Upper lobe of left lung (tissue), 6 donors: Measurements from ENCODE around the gene MICAL2. TPM values are rescaled to one million over a fixed set of nuclear protein-coding genes. Genes with fewer than 3 reads are reported as not detected.

Experiments
- ATAC-seq, 2 donors: fragments of 200-7000 bp; cut with Tn5 transposase; one replicate each; pipeline ENCODE4 v1.9.1; 2022; ENCODE audit warnings: mild to moderate bottlenecking in 2 of 2, moderate library complexity in 2 of 2; ENCODE audit not compliant: low FRiP score in 2 of 2
- DNase-seq, 2 donors: peaks; one replicate each; pipeline ENCODE4 v3.0.0-alpha.2; 2019 to 2020
- H3K27ac ChIP-seq, 4 donors: fragments of 200-600 bp; sonication (generic); one replicate each; pipeline ENCODE4 v1.5.1; 2016 to 2019
- H3K27me3 ChIP-seq, 4 donors: fragments of 200-600 bp; sonication (generic); one replicate each; pipeline ENCODE4 v1.5.1; 2017 to 2019
- H3K36me3 ChIP-seq, 4 donors: fragments of 200-600 bp; sonication (generic); one replicate each; pipeline ENCODE4 v1.5.1; 2016 to 2019
- H3K4me1 ChIP-seq, 4 donors: fragments of 200-600 bp; sonication (generic); one replicate each; pipeline ENCODE4 v1.5.1; 2018 to 2019
- H3K4me3 ChIP-seq, 4 donors: fragments of 200-600 bp; sonication (generic); one replicate each; pipeline ENCODE4 v1.5.1; 2017 to 2019; ENCODE audit warnings: mild to moderate bottlenecking in 2 of 4, moderate library complexity in 1 of 4
- H3K9me3 ChIP-seq, 4 donors: fragments of 200-600 bp; sonication (generic); one replicate each; pipeline ENCODE4 v1.5.1; 2018 to 2019
- EP300 ChIP-seq, 4 donors: sonication (generic); formaldehyde crosslinking; IDR thresholded peaks; one replicate each; pipeline ENCODE4 v1.5.1; 2017; ENCODE audit warnings: antibody characterized with exemption in 4 of 4, control low read depth in 2 of 4
- POLR2A ChIP-seq, 4 donors: fragments of 450-650 bp; IDR thresholded peaks; one replicate each; pipeline ENCODE4 v1.5.1; 2016 to 2017; ENCODE audit warnings: antibody characterized with exemption in 4 of 4, mild to moderate bottlenecking in 2 of 4
- POLR2AphosphoS5 ChIP-seq, 2 donors: sonication (generic); formaldehyde crosslinking; IDR thresholded peaks; one replicate each; pipeline ENCODE4 v1.5.1; 2017; ENCODE audit warnings: antibody characterized with exemption in 2 of 2
- WGBS, 2 donors: methylation state at CpG; one replicate each; pipeline ENCODE4 v1.1.5; 2017 to 2018; 5-methylcytosine and 5-hydroxymethylcytosine counted together
- total RNA-seq, 6 donors: library from RNA; depleted of rRNA in 4 of 6; stranded (reverse); fragments of >200 nt in 4 of 6; gene quantifications; one replicate each; pipeline versions ENCODE4 v1.1.0 to v1.2.1, GENCODE V29; 2016 to 2021
- TF ChIP-seq, protein P1 (sequence below), 6 experiments: fragments of 450-650 bp in 4 of 6; fragments of 200-600 bp in 2 of 6; sonication (generic) in 2 of 6; IDR thresholded peaks; one replicate each; pipeline ENCODE4 v1.5.1; 2016 to 2019; ENCODE audit warnings: antibody characterized with exemption in 6 of 6
- donor health status: DM: no; HTN: no; CAD: no; lungs with moderate emphysema.
- donor health status: DM: no; HTN: yes; CAD: no; lungs with severe emphysema.

MICAL2 gene
- total RNA-seq, 6 donors from 2014 or later, result 138 to 327 (median 175) TPM

DNA sequence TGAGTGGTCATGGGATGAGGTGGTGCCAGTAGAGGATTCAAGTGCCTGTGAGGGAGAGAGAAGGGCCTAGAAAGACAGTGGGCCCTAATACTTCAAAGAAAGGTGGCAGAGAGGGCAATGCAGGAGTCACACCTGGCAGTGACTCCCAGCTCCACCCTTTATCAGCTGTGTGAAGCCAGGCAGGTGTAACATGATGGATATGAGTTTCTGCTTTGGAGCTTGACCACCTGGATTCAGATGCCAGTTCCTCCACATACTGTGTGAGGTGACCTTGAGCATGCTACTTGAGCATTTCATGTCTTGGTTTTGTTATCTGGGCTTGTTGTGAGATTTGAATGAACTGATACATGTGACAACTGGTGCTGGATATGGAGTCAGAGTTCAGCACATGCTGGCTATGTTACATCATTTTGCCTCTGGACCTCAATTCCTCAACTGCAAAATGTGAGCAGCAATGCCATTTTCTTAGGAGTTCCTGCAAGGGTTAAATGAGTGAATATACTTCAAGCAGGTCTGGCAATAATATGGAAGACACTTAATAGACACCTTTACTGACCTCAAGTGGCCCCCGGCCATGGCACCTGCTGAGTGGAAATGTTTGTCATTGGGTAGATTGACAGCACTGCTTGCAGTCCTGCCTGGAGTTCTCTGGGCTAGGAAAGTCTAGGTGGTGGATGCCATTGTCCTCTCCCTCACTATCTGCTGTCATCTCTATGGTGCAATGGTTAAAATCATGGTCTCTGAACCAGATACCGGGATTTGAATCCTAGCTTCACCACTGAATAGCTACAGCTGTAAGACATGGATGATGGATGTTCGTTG, 83.3 kb downstream of the MICAL2 start:
- Histone ChIP-seq H3K27me3 (no peaks in the 10 kb centered on the region), H3K4me1 (peaks cover 0 to 7% (median 5%) of the 10 kb centered on the region in 4 donors), H3K9me3 (no peaks in the 10 kb centered on the region), H3K4me3 (no peak overlapping the region), H3K27ac (no peak overlapping the region), H3K36me3 (no peaks in the 10 kb centered on the region)
- TF ChIP-seq EP300 (IDR thresholded peaks at IDR 0.05), result no peak
- no peak for TF ChIP-seq POLR2AphosphoS5 (IDR thresholded peaks at IDR 0.05)
- TF ChIP-seq, protein P1, sequence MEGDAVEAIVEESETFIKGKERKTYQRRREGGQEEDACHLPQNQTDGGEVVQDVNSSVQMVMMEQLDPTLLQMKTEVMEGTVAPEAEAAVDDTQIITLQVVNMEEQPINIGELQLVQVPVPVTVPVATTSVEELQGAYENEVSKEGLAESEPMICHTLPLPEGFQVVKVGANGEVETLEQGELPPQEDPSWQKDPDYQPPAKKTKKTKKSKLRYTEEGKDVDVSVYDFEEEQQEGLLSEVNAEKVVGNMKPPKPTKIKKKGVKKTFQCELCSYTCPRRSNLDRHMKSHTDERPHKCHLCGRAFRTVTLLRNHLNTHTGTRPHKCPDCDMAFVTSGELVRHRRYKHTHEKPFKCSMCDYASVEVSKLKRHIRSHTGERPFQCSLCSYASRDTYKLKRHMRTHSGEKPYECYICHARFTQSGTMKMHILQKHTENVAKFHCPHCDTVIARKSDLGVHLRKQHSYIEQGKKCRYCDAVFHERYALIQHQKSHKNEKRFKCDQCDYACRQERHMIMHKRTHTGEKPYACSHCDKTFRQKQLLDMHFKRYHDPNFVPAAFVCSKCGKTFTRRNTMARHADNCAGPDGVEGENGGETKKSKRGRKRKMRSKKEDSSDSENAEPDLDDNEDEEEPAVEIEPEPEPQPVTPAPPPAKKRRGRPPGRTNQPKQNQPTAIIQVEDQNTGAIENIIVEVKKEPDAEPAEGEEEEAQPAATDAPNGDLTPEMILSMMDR (IDR thresholded peaks at IDR 0.05), result no peak
- TF ChIP-seq POLR2A (IDR thresholded peaks at IDR 0.05), result no peak
- ATAC-seq, result no peak
- 98 to 100% methylated on average over 3 of the region's 3 CpGs for WGBS, 2 donors
- no peak for DNase-seq

DNA sequence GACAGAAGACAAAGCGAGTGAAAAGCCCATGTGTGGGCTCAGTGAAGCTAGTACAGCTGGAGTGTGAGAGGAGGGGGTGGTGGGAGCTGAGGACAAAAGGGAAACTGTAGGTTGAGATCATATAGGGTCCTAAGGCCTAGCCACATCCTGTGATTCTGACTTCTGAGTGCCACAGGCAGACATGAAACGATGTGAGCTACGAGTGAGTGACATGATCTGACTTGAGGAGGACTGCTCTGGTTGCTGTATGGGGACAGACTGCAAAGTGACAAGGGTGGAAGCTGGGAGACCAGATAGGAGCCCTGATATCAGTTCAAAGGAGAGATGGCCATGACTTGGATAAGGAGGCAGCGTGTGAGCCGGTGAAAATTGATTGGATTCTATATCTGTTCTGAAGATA, 85.4 kb downstream of the MICAL2 start:
- Histone ChIP-seq H3K4me1 (peaks cover 11 to 27% (median 24%) of the 10 kb centered on the region in 4 donors), H3K36me3 (no peaks in the 10 kb centered on the region), H3K27ac (peak overlapping the region in 2 of 4 donors; percentile 4 to 56), H3K4me3 (no peak overlapping the region), H3K27me3 (no peaks in the 10 kb centered on the region), H3K9me3 (no peaks in the 10 kb centered on the region)
- ATAC-seq (no peak), DNase-seq (no peak)
- TF ChIP-seq EP300 (IDR thresholded peaks at IDR 0.05), result no peak
- TF ChIP-seq POLR2A (IDR thresholded peaks at IDR 0.05), result peak in 1 of 4 donors; percentile 18
- 75 to 83% methylated on average over 5 of the region's 5 CpGs for WGBS, 2 donors

DNA sequence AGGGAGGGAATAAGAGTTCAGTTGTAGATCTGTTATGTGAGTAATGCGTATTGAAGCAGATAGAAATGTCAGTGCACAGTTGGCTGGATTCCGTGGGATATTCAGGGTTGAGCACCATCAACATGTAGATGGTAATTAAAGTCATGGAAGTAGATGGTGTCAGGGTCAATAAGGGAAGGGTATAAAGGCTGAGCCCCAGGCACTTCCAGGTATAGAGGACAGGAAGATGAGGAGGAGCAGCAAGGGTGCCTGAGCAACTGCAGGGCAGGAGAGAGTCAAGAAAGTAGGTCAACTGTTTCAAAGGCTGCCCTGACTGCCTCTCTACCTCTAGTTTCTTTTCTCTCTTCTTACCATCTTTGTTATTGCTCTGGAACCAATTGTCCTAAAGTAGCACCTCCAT, 85.9 kb downstream of the MICAL2 start:
- Histone ChIP-seq H3K36me3 (no peaks in the 10 kb centered on the region), H3K27me3 (no peaks in the 10 kb centered on the region), H3K9me3 (no peaks in the 10 kb centered on the region), H3K27ac (peak overlapping the region in 3 of 4 donors; percentile 4 to 56 (median 44)), H3K4me3 (no peak overlapping the region), H3K4me1 (peaks cover 13 to 32% (median 28%) of the 10 kb centered on the region in 4 donors)
- TF ChIP-seq POLR2AphosphoS5 (IDR thresholded peaks at IDR 0.05) (no peak), EP300 (IDR thresholded peaks at IDR 0.05) (no peak), POLR2A (IDR thresholded peaks at IDR 0.05) (no peak)
- TF ChIP-seq, protein P1 (IDR thresholded peaks at IDR 0.05), result no peak
- WGBS, 2 donors, result 93 to 94% methylated on average over 2 of the region's 2 CpGs
- ATAC-seq (no peak), DNase-seq (no peak)

DNA sequence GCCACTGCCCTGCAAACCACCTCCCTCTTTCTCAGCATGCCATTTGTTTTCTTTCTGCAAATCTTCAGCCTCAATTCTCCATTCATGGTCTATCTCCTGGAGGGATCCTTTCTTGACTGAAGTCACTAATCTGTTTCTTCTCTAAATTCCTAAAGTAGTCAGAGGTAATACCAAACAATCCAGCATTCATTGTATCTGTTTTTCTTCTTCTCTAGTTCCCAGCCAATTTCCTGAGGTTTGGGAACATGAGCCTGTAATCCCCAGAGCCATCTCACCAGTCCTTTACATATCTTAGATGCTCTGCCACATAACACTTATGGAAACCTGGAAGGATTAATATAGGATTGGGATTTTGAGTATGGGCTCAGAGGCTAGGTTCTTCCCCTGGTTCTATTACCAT, 86.5 kb downstream of the MICAL2 start:
- no peaks in the 10 kb centered on the region for H3K36me3 ChIP-seq
- peaks cover 14 to 33% (median 29%) of the 10 kb centered on the region in 4 donors for H3K4me1 ChIP-seq
- no peaks in the 10 kb centered on the region for H3K9me3 ChIP-seq
- no peak overlapping the region for H3K4me3 ChIP-seq
- no peak for TF ChIP-seq POLR2A (IDR thresholded peaks at IDR 0.05)
- no peak for TF ChIP-seq EP300 (IDR thresholded peaks at IDR 0.05)
- TF ChIP-seq POLR2AphosphoS5 (IDR thresholded peaks at IDR 0.05), result no peak
- TF ChIP-seq, protein P1 (IDR thresholded peaks at IDR 0.05), result no peak
- H3K27ac ChIP-seq, result peak overlapping the region in 3 of 4 donors; percentile 4 to 56 (median 44)
- DNase-seq (no peak), ATAC-seq (no peak)
- no peaks in the 10 kb centered on the region for H3K27me3 ChIP-seq

DNA sequence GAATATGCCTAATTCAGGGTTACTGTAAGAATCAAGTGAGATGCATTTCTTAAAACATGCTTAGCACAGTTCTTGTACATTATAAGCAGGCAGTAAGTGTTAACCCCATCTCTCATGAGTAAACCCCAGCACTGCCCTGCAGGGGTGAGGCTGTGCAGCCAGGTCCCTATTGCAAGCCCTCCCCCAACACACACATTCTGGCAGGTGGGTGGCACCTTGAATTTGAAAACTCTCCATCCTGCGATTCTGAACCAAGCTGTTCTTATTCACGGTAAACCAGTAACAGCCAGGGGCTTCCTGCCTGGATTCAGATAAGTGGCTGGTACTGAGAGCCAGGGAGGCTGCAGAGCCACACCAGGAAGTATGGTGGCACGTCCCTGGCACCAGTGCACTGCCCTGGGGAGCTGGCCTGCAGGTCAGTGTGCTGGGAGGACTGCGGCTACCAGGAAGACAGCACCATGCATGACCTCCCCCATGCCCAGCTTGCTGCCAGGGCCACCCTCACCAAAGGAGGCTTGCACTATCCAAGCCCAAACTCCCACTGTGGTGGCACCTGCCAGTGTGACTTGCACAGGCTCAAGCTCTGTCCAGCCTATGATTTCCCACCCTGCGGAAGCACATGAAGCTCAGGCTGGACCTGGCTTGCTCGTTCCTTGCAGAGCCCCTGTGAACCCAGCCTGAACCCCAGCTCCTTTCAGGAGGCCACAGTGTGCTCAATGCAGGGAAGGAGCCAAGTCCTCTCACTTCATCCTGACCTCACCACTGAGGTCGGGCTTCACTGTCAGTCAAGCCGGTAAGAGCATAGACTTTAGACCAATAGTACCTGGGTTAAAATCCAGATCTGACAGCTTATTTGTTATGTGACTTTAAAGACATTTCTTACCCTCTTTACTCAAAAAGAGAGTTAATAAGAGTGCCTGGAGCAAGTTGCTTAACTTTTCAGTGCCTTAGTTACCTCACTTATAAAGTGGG, 88.1 kb downstream of the MICAL2 start:
- no peaks in the 10 kb centered on the region for H3K36me3 ChIP-seq
- ATAC-seq (peak in 1 of 2 donors; percentile 47), DNase-seq (no peak)
- H3K27me3 ChIP-seq, result no peaks in the 10 kb centered on the region
- H3K9me3 ChIP-seq, result no peaks in the 10 kb centered on the region
- H3K27ac ChIP-seq, result peak overlapping the region in 2 of 4 donors; percentile 14 to 57
- WGBS, 2 donors, result 77 to 82% methylated on average over 5 to 7 of the region's 8 CpGs
- no peak for TF ChIP-seq POLR2AphosphoS5 (IDR thresholded peaks at IDR 0.05)
- no peak for TF ChIP-seq EP300 (IDR thresholded peaks at IDR 0.05)
- TF ChIP-seq, protein P1 (IDR thresholded peaks at IDR 0.05), result no peak
- TF ChIP-seq POLR2A (IDR thresholded peaks at IDR 0.05), result no peak
- H3K4me1 ChIP-seq, result peaks cover 14 to 33% (median 29%) of the 10 kb centered on the region in 4 donors
- H3K4me3 ChIP-seq, result no peak overlapping the region
